Kidney (tissue), 14 donors: ENCODE results near the gene FAR1. TPM values are rescaled to one million over a fixed set of nuclear protein-coding genes. Genes with fewer than 3 reads are reported as not detected.
A peak's percentile ranks its signal among the peaks of the same experiment; 100 is the strongest.

Experiments
- DNase-seq, 5 donors: peaks; one replicate each; pipeline ENCODE4 v3.0.0-alpha.2; 2013 to 2020
- FAIRE-seq: peaks from 2 replicates; lab custom pipeline; 2012; peaks lifted over from hg19 to GRCh38; lab: Jason Lieb, UNC
- H3K27ac ChIP-seq, 2 donors: one replicate each; pipeline ENCODE4 v1.7.0; 2013; ENCODE audit warnings: low read depth in 2 of 2, low read length in 2 of 2, inconsistent platforms in 1 of 2
- H3K27me3 ChIP-seq: one replicate; pipeline ENCODE4 v1.7.1; 2013; ENCODE audit warnings: low read length, inconsistent platforms; ENCODE audit not compliant: control insufficient read depth, insufficient read depth
- H3K36me3 ChIP-seq, 3 donors: one replicate each; pipeline versions ENCODE4 v1.7.0 to v1.7.1; 2013; ENCODE audit warnings: low read length in 3 of 3, control low read depth in 1 of 3, inconsistent platforms in 1 of 3; ENCODE audit not compliant: insufficient read depth in 3 of 3, control insufficient read depth in 2 of 3
- H3K4me1 ChIP-seq, 3 donors: one replicate each; pipeline versions ENCODE4 v1.7.0 to v1.7.1; 2013; ENCODE audit warnings: low read length in 3 of 3, inconsistent platforms in 1 of 3, low read depth in 1 of 3; ENCODE audit not compliant: control insufficient read depth in 2 of 3, insufficient read depth in 2 of 3
- H3K4me3 ChIP-seq, 3 donors: one replicate each; pipeline versions ENCODE4 v1.7.0 to v1.8.1; 2013; ENCODE audit warnings: low read length in 3 of 3, control low read depth in 1 of 3, inconsistent platforms in 1 of 3
- H3K9ac ChIP-seq, 3 donors: one replicate each; pipeline versions ENCODE4 v1.7.0 to v1.7.1; 2013; ENCODE audit warnings: low read length in 3 of 3, control low read depth in 1 of 3, inconsistent platforms in 1 of 3
- H3K9me3 ChIP-seq, 3 donors: one replicate each; pipeline versions ENCODE4 v1.7.0 to v1.7.1; 2013; ENCODE audit warnings: low read length in 3 of 3, control low read depth in 1 of 3, inconsistent platforms in 1 of 3; ENCODE audit not compliant: control insufficient read depth in 2 of 3, insufficient read depth in 1 of 3
- CTCF ChIP-seq: IDR thresholded peaks from 3 replicates; pipeline ENCODE4 v1.5.1; 2012; ENCODE audit warnings: mild to moderate bottlenecking, moderate library complexity, borderline replicate concordance; ENCODE audit not compliant: insufficient read depth; ENCODE audit errors: extremely low read depth
- intact Hi-C: fragments of 100-400 bp; cut with DNase I; formaldehyde crosslinking; loops from one replicate; pipeline ENCODE4 v1.11.1; 2022
- polyA plus RNA-seq: library from polyadenylated mRNA; stranded (reverse); fragments of 350-450 nt; fragmentation: Illumina TruSeq; extraction: RNeasy Lipid Tissue Mini Kit (QIAGEN cat#74804); gene quantifications from one replicate; pipeline ENCODE4 v1.2.3, GENCODE V29; 2014; ENCODE audit warnings: low read depth, low replicate concordance; ENCODE audit not compliant: insufficient read depth
- total RNA-seq: library from RNA; stranded (reverse); fragmentation: NEBNext Ultra II Directional; extraction: Animal tissue kit (Norgen Biotek cat#: 25700); gene quantifications from one replicate; pipeline ENCODE4 v1.2.1, GENCODE V29; 2021
- donor health status: control.
- donor health status: control.
- donor health status: control.
- donor health status: control.
- donor health status: control.
- donor health status: DM: yes; HTN: yes; CAD: no.
- donor health status: Normal renal cell carcinoma (clear cell type).

Gene FAR1
- total and polyA plus RNA-seq, 2 donors from 2014 or later = 12.6 to 53.7 TPM

- no peaks in the 10 kb centered on the region for H3K36me3 ChIP-seq
- no peak for TF ChIP-seq CTCF
- intact Hi-C loops = no loop called here
- no peak overlapping the region for H3K27ac ChIP-seq
- no peaks in the 10 kb centered on the region for H3K27me3 ChIP-seq
- DNase-seq = peak in 1 of 5 donors; percentile 3
- H3K9me3 ChIP-seq = no peaks in the 10 kb centered on the region
- peaks cover 0 to 7% (median 3%) of the 10 kb centered on the region in 3 donors for H3K4me1 ChIP-seq
- H3K9ac ChIP-seq = no peak overlapping the region
- no peak for FAIRE-seq
- no peak overlapping the region for H3K4me3 ChIP-seq
Observed at GRCh38 chr11:13672576-13673210, 4.2 kb downstream of the FAR1 start.

- intact Hi-C loops = no loop called here
- no peak for TF ChIP-seq CTCF
- H3K9ac ChIP-seq = no peak overlapping the region
Observed at GRCh38 chr11:13674799-13675509, 6.5 kb downstream of the FAR1 start.

GRCh38 chr11:13676576-13676975, 8.1 kb downstream of the FAR1 start:
- FAIRE-seq = no peak
- no peaks in the 10 kb centered on the region for H3K9me3 ChIP-seq
- H3K9ac ChIP-seq = no peak overlapping the region
- no peak overlapping the region for H3K27ac ChIP-seq
- DNase-seq = no peak
- intact Hi-C loops = no loop called here
- H3K36me3 ChIP-seq = no peaks in the 10 kb centered on the region
- no peak overlapping the region for H3K4me3 ChIP-seq
- no peak for TF ChIP-seq CTCF
- no peaks in the 10 kb centered on the region for H3K27me3 ChIP-seq
- no peaks in the 10 kb centered on the region for H3K4me1 ChIP-seq

More at GRCh38 chr11:13674799-13675509, 6.5 kb downstream of the FAR1 start:
- Histone ChIP-seq H3K27me3 (no peaks in the 10 kb centered on the region), H3K36me3 (no peaks in the 10 kb centered on the region), H3K4me3 (no peak overlapping the region), H3K9me3 (no peaks in the 10 kb centered on the region), H3K27ac (no peak overlapping the region), H3K4me1 (no peaks in the 10 kb centered on the region)
- no peak for FAIRE-seq
- DNase-seq = no peak
